Fibroblast of the conjunctiva (primary cell): Measurements from ENCODE around the gene MSANTD1.
"Not testable (repeated sequence)": the region's sequence is repeated elsewhere in the genome, so short reads cannot be mapped to it uniquely, and the experiment has no call there.

ENCODE experiments used
- DNase-seq: peaks from one replicate; pipeline ENCODE4 v3.0.0-alpha.2; 2010; ENCODE audit warnings: low read depth

The MSANTD1 gene

DNA sequence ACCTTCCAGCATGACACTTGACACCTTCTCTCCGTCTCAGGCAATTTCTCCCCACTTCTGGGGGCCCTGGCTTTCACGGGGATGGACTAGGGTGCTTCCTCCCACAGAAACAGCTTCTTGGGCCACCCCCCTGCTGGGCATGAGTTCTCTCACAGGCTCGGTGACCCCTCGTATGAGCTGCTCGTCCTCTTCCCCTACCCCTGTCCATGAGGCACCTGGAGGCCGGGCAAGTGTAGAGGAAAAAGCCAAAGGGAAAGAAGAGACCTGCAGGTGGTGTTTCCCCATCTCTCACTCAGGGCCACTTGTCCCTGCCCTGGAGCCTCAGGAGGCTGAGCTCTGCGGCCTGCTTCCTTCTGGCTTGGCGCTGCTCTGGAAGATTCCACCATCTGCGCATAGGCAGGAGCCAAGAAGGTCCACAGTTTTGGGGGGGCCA lies 41.9 kb downstream of the MSANTD1 start:
- no peak for DNase-seq

DNA sequence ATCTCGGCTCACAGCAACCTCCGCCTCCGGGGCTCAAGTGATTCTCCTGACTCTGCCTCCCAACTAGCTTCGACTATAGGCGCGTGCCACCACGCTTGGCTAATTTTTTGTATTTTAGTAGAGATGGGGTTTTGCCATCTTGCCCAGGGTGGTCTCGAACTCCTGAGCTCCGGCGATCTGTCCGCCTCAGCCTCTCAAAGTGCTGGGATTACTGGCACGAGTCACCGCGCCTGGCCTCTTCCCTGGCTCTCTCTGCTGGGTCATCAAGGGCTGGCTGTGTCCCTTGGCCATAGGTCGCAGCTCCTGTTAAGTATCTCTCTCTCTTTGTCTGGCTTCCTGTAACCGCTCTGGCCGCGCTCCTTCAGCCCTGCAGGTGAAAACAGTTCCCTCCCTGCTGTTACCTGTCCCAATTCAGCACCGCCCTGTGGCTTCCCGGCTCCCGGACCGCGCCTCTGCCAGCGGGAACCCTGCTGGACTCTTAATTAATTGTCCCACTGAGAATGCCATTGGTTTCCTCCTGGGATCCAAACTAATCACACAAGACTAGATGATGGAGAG lies 42.5 kb downstream of the MSANTD1 start:
- DNase-seq = no peak

DNA sequence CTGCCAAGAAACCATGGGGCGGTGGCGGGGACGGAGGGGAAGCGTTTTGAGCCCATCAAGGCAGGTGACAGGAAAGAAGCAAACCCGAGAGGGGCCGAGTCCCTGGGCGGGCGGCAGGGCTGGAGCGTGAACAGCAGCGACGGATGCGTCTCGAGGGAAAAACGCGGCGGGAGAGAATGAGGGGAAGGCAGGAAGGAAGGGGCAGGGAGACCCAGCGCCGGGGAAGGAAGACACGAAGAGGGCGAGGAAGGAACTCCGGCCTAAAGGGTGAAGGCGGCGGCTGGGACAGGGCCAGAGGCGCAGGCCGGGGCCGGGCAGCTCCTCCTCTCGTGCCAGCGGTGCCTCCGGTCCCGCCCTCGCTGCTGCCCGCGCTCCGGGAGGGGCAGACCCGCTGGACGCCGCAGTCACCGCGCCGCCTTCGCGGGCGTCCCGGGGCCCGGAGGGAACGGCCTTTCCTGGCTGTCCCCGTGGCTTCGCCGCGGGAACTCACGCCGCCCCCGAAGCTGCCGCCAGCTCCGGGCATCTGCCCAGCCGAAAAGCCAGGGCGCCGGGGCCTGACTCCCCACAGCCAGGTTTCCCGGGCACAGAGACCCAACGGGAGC lies 43.1 kb downstream of the MSANTD1 start:
- no peak for DNase-seq

DNA sequence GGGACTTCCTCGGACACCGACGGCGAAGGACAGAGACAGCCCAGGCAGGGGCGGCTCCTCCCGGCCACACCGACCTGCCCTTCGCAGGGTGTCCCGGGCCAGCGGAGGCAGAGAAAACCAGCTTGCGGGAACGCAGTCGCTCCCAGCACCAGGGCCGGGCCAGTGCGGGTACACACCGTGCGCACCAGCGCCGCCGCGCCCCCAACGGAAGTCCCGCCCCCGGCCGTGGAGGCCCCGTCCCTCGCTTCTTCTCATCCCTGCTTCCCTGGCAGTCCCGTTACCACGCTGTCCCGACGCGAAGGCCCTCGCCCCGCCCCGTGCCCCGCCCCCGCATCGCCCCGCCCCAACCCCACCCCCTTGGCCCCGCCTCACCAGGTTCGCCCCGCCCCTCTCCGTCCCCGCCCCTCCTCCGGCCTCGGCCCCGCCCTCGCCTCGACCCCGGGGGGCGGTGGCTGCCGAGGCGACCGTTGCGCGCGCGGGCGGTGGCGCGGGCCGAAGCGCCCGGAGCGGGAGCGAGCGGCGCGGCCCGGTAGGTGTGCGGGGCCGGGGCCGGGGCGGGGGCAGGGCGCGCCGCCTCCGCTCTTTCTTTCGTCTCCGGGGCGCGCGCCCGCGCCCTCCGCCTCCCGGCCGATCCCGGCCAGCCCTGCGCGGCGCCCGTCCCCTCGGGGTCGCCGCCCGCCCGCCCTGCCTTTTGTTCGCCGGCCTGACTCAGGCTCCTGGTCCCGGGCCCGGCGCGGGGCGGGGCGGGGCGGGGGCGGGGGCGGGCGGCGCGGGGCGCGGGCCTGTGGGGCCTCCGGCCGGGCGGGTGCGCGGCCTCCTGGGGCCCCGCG lies 43.8 kb downstream of the MSANTD1 start, which contains the start of gene RGS12:
Gene RGS12 (plus strand): TSS at position 451 of the 830 bp plus-strand sequence. CDS start 23,150 bp downstream, outside the sequence.
- DNase-seq = peak; percentile 90

DNA sequence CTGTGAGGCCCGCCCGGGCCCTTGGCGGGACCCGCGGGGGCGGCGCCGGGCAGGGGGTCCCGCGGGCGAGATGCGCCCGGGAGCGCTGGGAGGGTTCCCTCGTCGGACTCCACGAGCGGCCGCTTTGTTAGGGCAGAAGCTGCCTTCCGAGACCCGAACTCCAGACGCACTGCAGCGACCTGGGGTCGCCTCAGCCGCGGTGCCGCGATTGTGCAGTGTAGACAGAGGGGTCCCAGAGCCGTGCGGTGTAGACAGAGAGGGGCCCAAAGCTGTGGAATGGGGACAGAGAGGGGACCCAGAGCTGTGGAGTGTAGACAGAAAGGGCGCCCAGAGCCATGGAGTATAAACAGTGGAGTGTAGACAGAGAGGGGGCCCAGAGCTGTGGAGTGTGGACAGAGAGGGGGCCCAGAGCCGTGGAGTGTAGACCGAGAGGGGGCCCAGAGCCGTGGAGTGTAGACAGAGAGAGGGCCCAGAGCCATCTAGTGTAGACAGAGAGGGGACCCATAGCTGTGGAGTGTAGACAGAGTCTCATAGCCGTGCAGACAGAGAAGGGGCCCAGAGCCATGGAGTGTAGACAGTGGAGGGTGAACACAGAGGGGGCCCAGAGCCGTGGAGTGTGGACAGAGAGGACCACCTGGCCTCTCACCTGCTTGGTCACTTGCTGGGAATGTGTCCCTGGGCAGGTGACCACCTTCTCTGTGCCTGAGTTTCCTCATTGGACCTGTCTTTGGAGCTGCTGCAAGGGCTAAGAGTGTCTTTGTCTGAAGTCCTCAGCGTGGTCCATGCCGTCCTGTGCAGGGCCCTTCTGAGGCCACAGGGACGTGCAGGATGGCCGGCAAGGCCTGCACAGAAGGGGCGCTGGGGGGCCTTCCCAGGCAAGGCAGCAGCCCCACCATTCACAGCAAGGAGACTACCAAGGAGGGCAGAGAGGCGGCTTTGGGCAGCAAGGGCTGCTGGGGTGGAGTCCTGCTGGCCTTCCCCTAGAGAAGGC lies 44.7 kb downstream of the MSANTD1 start:
- DNase-seq = no peak

DNA sequence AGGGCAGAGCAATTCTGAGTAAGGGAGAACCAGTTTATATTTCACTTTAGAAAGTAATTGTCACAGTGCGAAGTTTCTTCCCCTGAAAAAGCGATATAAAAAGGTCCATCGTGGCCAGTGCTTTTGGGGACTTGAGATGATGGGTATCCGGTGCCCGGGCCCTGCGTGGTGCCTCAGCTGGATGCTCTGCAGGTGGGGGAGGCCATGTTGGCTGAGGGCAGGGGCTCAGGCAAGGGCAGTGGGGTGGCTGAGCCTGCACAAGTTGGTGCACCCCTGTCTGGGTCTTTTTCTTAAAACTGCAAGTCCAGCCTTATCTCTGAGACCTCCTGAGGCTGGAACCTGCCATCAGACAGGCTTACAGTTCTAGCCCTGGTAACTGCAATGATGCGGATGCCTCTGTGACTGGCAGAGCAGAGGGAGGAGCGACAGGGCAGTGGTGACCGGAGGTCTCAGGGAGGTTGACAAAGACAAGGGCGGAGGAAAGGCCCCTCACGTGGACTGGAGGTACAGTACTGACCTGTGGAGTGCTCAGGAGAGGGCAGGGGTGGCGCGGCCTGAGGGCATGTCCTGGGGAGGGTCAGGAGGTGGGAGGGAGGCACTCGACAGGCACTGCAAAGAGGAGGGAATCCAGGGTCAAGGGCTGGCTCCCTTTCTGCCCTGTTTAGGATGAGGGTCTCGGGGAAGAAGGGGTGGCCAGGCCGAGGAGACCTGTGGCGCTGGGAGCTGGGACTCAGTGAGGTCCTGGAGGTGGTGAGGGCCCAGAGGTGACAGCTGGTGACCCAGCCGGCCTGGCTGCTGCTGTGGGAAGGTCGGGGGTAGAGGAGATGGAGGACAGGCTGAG lies 45.7 kb downstream of the MSANTD1 start:
- no peak for DNase-seq

DNA sequence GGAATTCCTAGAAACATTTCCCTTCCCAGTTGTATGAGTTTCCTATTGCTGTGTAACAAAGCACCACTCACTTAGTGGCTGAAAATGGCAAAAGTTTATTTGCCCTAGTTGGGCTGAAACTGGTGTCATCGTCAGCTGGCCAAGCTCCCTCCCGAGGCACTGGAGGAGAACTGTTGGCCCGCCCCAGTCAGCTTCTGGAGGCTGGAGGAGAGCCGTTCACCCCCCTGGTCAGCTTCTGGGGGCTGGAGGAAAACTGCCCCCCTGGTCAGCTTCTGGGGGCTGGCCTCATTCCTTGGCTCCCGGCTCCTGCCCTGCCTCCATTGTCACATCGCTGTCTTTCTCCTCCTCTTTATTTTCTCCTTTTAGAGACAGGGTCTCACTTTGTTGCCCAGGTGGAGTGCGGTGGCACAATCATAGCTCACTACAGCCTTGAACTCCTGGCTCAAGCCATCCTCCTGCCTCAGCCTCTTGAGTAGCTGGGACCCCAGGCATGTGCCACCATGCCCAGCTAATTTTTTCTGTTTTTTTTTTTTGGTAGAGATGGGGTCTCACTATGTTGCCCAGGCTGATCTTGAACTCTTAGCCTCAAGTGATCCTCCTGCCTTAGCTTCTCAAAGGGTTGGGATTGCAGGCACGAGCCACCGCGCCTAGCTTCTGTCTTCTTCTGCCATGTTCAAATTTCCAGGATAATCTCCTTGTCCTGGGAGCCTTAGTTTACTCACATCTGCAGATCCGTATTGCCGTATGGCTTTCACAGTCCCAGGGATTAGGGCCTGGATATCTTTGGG lies 47.1 kb downstream of the MSANTD1 start:
- DNase-seq = no peak

DNA sequence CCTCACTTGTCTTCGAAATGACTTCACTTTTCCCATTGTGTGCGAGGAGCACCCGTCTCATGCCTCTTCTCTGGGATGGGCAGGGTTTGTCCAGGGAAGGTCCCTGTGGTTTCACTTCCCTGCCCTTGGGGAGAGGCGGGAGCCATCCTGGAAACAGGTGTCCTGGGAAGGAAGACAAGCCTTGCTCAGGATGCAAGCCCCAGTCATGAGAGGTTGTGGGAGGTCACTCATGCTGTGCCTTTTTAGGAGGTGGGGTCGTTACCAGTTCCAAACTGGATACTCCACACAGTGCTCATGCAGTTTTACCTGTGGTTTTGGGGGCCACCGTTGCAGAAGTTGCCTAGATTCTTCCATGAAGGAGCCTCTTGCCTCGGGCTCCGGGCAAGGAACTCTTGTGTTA lies 47.7 kb downstream of the MSANTD1 start:
- no peak for DNase-seq

DNA sequence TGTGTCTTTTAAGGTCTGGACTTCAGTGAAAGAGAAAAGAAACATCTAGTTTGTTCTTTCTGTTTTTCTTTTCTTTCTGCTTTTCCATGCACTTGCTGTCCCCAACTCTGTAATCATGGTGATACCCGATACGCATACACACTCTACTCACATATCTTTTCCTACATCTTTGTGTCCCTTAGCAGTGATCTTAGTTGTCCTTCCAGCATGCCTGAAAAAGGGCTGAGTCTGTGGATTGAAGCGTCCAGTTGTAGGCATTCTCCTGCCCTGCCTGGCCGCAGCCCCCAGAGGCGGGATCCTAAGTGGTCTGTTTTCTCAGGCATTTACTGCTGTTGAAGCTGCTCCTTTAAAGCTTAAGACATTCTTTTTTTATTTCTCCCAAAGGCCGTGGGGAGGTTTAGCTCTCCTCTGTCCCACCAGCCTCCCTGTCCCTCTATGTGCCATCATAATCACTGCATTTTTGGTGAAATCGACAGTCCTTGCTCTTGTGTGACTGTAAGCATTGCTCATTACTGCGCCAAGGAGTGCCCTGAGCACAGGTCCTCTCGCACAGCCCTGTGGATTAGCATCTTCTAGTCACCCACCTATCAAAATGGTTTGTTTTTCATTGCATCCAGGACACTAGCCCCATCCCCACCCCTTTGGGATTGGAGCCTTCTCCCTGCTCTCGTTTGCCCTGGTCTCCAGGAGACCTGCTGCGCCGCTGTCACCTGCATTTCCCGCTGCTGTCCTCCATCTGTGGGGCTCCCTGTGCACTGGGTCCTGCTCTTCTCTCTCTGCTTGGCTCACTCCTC lies 48.3 kb downstream of the MSANTD1 start:
- DNase-seq = no peak

DNA sequence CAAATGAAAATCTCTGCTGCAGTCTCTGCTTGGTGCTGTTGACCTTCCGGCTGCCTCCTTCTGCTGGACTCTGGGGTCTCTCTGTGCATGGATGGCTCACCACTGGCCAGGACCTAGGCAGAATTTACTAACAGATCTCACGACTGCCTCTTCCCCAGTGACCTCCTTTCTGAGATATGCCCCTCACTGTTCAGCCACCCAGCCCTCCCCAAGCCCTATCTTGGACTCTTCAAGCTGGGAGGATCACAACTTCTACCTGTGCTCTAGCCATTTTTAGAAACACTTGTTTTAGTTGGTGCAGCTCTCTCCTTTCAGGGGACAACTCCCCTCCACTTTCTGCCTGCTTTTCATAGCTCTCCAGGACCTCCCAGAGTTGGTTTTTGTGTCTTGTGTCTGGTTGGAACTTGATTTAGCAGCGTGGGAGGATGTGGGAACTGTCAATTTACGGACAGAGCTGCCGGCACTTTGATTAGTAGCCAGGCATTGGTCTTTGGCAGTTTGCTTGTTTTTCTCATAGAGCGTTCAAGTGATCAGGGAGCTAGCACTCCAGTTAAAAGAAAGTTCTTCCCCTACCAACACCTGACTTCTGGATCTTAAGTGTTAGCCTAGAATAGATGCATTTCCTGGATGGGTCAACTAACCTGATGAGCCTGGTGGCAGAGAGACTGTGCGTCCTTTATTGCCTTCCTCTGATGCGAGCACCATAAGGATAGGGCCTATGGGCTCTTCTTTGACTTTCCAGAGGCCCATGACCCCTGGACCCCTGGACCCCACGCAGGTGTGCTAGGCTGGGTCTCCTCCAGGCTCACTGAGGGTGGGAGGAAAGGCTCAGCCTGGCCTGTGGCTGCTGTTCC lies 50.4 kb downstream of the MSANTD1 start:
- DNase-seq = no peak

DNA sequence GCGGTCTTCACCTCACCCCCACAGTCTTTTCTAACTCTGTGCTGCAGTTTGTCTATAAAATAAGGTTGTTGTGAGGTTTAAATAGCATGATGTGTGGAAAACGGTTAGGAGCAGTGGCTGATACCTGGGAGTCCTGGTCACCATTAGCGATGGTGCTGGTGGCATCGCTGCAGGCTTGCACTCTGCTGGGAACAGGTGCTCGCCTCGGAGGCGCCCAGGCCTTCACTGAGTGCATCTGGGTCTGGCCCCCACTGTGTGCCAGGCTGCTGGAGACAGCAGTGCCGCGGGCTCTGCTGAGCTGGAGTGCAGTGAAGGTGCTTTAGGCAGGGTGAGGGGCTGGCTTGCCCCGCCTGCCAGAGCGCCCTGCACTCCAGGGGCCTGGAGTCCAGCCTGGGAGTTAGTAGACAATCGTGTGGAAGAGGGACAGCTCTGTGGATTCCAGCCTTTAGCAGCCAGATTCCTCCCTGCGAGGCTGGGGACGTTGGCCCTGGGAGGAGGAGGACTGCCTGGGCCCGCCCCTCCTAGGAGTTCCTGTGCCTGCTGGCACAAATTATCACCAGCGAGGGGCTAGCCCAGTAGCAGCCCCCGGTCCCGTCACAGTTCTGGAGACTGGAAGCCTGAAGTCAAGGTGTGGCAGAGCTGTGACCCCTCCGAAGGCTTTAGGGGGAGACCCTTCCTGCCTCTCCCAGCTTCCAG lies 51.2 kb downstream of the MSANTD1 start:
- DNase-seq = no peak

DNA sequence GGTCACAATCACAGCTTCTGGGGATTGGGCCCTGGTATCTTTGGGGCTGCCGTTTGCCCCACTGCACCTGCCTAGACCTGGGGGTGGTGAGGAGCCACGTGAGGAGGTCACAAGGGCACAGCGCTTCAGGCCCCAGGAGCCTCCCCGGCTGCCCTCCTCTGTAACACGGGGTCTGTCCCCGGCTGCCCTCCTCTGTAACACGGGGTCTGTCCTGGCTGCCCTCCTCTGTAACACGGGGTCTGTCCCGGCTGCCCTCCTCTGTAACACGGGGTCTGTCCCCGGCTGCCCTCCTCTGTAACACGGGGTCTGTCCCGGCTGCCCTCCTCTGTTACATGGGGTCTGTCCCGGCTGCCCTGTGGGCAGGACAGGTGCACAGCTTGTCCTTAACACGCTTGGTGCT lies 51.9 kb downstream of the MSANTD1 start:
- not testable (repeated sequence) for DNase-seq

DNA sequence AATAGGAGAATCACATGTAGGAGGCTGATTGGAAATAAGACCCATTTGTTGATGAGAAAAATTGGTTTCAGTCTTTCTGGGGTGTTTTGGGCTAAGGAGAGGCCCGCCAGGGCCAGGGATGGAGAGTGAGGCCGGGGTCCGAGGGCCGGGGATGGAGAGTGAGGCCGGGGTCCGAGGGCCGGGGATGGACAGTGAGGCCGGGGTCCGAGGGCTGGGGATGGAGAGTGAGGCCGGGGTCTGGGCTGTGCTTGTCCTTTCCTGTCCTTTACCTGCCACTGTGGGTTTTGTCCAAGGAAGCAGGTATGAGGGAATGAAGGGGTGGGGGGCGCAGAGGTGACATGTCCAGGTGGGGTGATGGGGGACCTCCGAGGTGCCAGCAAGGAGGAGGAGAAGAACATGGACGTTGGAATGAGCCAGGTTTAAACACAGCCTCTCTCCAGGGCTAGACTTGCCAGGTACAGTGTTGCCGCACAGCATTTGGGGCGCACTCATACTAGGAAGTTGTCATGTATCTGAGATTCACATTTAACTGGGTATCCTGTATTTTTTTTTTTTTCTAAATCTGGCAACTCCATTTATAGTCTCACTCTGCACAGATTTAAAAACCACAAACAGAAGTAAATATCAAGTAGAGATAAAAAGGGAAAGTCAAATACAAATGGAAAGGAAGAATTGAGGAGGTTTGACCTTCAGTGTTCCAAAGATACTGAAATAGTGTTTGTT lies 52.7 kb downstream of the MSANTD1 start:
- DNase-seq = no peak

DNA sequence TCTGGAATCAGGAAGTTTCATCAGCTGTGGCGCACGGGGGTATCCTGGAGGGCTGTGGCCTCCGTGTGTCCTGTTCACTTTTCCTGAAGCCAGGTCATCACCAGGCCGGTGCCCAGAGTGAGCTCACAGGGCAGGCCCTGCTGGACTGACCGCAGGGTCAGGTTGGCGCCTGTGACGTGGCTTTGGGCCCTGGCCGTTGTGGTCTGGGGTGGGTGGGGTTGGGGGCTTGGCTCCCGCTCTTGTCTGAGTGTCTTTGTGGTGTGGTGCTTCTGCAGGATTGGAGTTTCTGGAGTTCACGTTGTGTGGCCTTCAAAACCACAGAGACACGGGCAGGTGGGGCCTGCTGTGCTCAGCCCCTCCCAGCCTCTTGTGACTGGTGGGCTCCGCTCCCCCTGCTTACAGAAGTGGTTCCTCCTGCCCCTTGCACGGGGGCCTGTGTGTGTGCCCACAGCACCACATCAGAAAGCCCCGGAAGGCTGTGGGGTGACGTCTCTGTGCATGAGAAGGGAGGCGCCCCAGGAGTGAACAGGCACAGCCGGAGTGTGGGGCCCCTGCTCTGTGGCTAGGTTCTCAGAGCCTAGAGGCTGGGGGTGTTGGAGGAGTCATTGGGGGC lies 53.3 kb downstream of the MSANTD1 start:
- DNase-seq = no peak

DNA sequence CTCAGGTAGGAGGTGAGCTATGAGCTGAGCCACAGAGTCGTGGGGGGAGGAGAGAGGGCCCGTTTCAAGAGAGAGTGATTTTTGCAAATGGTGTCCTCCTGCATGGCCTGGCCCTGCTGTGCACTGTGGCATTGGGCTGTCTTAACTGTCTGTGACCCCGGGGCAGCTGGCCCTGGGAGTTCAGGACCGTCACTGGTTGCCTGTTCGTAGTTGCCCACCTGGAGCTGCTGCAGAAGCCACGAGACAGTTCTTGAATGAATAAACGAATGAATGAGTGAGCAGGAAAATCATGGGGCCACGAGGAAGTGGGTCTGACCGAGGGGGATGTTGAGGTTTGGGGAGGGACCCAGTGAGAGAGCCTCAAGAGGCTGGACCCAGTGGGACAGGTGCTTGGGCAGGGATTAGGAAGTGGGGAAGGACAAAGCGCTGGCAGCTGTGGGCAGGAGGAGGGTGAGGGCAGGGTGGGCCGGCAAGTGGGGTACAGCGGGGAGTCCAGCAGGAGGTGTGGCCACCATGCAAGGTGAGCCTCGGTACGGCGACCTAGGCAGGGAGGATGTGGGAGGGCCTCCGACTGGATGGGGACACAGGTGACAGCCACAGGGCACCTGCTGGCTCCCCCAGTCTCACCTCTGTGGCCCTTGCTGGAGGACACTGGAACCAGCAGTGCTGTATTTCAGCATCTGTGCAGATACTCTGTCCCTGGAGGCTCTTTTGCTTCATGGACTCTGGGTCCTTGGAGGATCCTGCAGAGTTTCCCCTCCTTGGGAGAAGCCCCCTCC lies 54.0 kb downstream of the MSANTD1 start:
- no peak for DNase-seq

DNA sequence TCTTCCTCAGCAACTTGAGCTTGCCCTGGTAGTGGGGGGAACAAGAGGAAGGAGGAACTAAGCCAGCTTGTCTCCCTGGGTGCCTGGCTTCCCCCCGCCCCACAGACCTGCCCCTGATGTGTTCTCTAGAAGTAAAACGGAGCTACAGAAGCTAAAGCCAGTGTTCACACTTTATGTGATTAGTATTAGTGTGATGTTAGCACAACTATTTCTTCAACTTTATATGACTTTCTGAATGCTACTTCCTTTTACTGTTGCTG lies 54.5 kb downstream of the MSANTD1 start:
- no peak for DNase-seq
